CD14-positive monocyte (primary cell): ENCODE measurements around the gene S1PR4. TPM values are rescaled to one million over a fixed set of nuclear protein-coding genes. Genes with fewer than 3 reads are reported as not detected.
"Not testable (repeated sequence)": the region's sequence is repeated elsewhere in the genome, so short reads cannot be mapped to it uniquely, and the experiment has no call there.

Source experiments
- DNase-seq, 3 donors: peaks; one replicate each; pipeline ENCODE4 v3.0.0-alpha.2; 2011 to 2022
- H2AFZ ChIP-seq: 2 replicates; pipeline ENCODE4 v1.6.0; 2012; ENCODE audit warnings: mild to moderate bottlenecking, low read depth, low read length, inconsistent platforms; ENCODE audit not compliant: insufficient read depth, poor library complexity, severe bottlenecking
- H3K27ac ChIP-seq, 2 donors: 1 replicate in 1 of 2; 2 replicates in 1 of 2; pipeline ENCODE4 v1.5.1; 2012 to 2013; ENCODE audit warnings: low read length in 2 of 2, control low read depth in 1 of 2, inconsistent platforms in 1 of 2, low read depth in 1 of 2, mild to moderate bottlenecking in 1 of 2
- H3K27me3 ChIP-seq, 2 donors: one replicate each; pipeline versions ENCODE4 v1.6.0 to v1.6.1; 2011 to 2013; ENCODE audit warnings: low read length in 2 of 2; ENCODE audit not compliant: control insufficient read depth in 2 of 2, insufficient read depth in 2 of 2
- H3K36me3 ChIP-seq, 2 donors: replicated peaks in 1 of 2; 1 replicate in 1 of 2; 2 replicates in 1 of 2; pipeline versions ENCODE4 v1.5.1 to v1.6.1; 2012 to 2013; ENCODE audit warnings: low read length in 2 of 2, control low read depth in 1 of 2, inconsistent platforms in 1 of 2, mild to moderate bottlenecking in 1 of 2; ENCODE audit not compliant: insufficient read depth in 2 of 2, control insufficient read depth in 1 of 2
- H3K4me1 ChIP-seq, 2 donors: 1 replicate in 1 of 2; 2 replicates in 1 of 2; pipeline versions ENCODE4 v1.5.1 to v1.6.1; 2012 to 2013; ENCODE audit warnings: low read length in 2 of 2, control low read depth in 1 of 2, inconsistent platforms in 1 of 2, mild to moderate bottlenecking in 1 of 2, moderate library complexity in 1 of 2; ENCODE audit not compliant: insufficient read depth in 2 of 2, control insufficient read depth in 1 of 2
- H3K4me2 ChIP-seq: replicated peaks from 2 replicates; pipeline ENCODE3; 2012; ENCODE audit warnings: low read length, moderate library complexity, mild to moderate bottlenecking; ENCODE audit not compliant: poor library complexity, severe bottlenecking; ENCODE audit errors: extremely low read depth
- H3K4me3 ChIP-seq, 3 experiments: fragments of 200-600 bp in 1 of 3; sonication (generic) in 1 of 3; replicated peaks in 1 of 3; 1 replicate in 2 of 3; 2 replicates in 1 of 3; pipeline ENCODE4 v1.5.1; 2011 to 2013; ENCODE audit warnings: low read length in 3 of 3, mild to moderate bottlenecking in 3 of 3, control low read depth in 2 of 3, low read depth in 2 of 3, inconsistent platforms in 1 of 3, moderate library complexity in 1 of 3
- H3K79me2 ChIP-seq: 2 replicates; pipeline ENCODE4 v1.6.0; 2012; ENCODE audit warnings: mild to moderate bottlenecking, control low read depth, inconsistent platforms, low read length, moderate library complexity; ENCODE audit not compliant: insufficient read depth
- H3K9ac ChIP-seq: 2 replicates; pipeline ENCODE4 v1.6.0; 2017; ENCODE audit warnings: low read length, mild to moderate bottlenecking; ENCODE audit not compliant: insufficient read depth, poor library complexity, severe bottlenecking
- H3K9me3 ChIP-seq, 2 donors: replicated peaks in 1 of 2; 1 replicate in 1 of 2; 2 replicates in 1 of 2; pipeline versions ENCODE4 v1.5.1 to v1.6.1; 2012 to 2013; ENCODE audit warnings: low read length in 2 of 2, control low read depth in 1 of 2; ENCODE audit not compliant: control insufficient read depth in 1 of 2, insufficient read depth in 1 of 2
- H4K20me1 ChIP-seq: 2 replicates; pipeline ENCODE4 v1.6.0; 2012; ENCODE audit warnings: mild to moderate bottlenecking, low read length, control low read depth, moderate library complexity; ENCODE audit not compliant: insufficient read depth
- H3K27ac Mint-ChIP-seq, 7 donors: one replicate each; pipeline ENCODE4 v1.8.0; 2020; ENCODE audit warnings: mild to moderate bottlenecking in 7 of 7, mixed read lengths in 7 of 7, moderate library complexity in 6 of 7, inconsistent platforms in 2 of 7
- H3K27me3 Mint-ChIP-seq, 3 donors: one replicate each; pipeline ENCODE4 v1.8.0; 2021 to 2022; ENCODE audit warnings: low read depth in 3 of 3, mild to moderate bottlenecking in 3 of 3, mixed read lengths in 3 of 3, moderate library complexity in 3 of 3, inconsistent platforms in 1 of 3
- H3K36me3 Mint-ChIP-seq, 2 donors: one replicate each; pipeline ENCODE4 v1.8.0; 2020; ENCODE audit warnings: mixed read lengths in 2 of 2, inconsistent platforms in 1 of 2, mild to moderate bottlenecking in 1 of 2
- H3K4me1 Mint-ChIP-seq: one replicate; pipeline ENCODE4 v1.8.0; 2020; ENCODE audit warnings: mild to moderate bottlenecking, mixed read lengths
- H3K4me3 Mint-ChIP-seq, 2 donors: one replicate each; pipeline ENCODE4 v1.8.0; 2020; ENCODE audit warnings: mild to moderate bottlenecking in 2 of 2, mixed read lengths in 2 of 2, moderate library complexity in 1 of 2
- H3K9me3 Mint-ChIP-seq, 7 donors: one replicate each; pipeline ENCODE4 v1.8.0; 2020 to 2022; ENCODE audit warnings: mixed read lengths in 7 of 7, mild to moderate bottlenecking in 6 of 7, moderate library complexity in 6 of 7, inconsistent platforms in 2 of 7
- CTCF ChIP-seq: fragments of 200-600 bp; IDR thresholded peaks from one replicate; pipeline ENCODE4 v1.8.0; 2022; ENCODE audit warnings: antibody characterized with exemption, mild to moderate bottlenecking
- WGBS: methylation state at CpG from one replicate; pipeline ENCODE4 v1.1.5; 2013; ENCODE audit warnings: missing lambda C conversion rate; ENCODE audit not compliant: insufficient coverage; 5-methylcytosine and 5-hydroxymethylcytosine counted together
- intact Hi-C, 2 donors: fragments of 100-400 bp; cut with micrococcal nuclease; formaldehyde crosslinking; loops; one replicate each; pipeline versions ENCODE4 v1.15.0 to v1.15.1; 2023
- polyA plus RNA-seq, 3 donors: library from polyadenylated mRNA; depleted of rRNA in 1 of 3; unstranded in 2 of 3; stranded (reverse) in 1 of 3; fragments of 300-500 nt in 2 of 3; fragments of >200 nt in 1 of 3; fragmentation: Illumina TruSeq in 2 of 3; gene quantifications; 1 replicate in 2 of 3; 2 replicates in 1 of 3; pipeline ENCODE4 v1.2.3, GENCODE V29; 2012 to 2021

The S1PR4 gene
- polyA plus RNA-seq, 3 donors: 28.5 to 131 (median 105) TPM

GRCh38 chr19:3216874-3217273 lies 38.3 kb downstream of the S1PR4 start:
- H3K27me3 ChIP-seq: no peaks in the 10 kb centered on the region
- 95% methylated on average over 4 of the region's 5 CpGs for WGBS
- no peak overlapping the region for H3K27ac ChIP-seq
- no peaks in the 10 kb centered on the region for H3K4me1 ChIP-seq
- no peak overlapping the region for H3K4me3 ChIP-seq
- peaks cover 0 to 2% of the 10 kb centered on the region in 2 donors for H3K36me3 Mint-ChIP-seq
- no peaks in the 10 kb centered on the region for H3K4me1 Mint-ChIP-seq
- H3K4me3 Mint-ChIP-seq: no peak overlapping the region
- no peak overlapping the region for H3K27ac Mint-ChIP-seq
- no peak overlapping the region for H3K4me2 ChIP-seq
- no peaks in the 10 kb centered on the region for H3K36me3 ChIP-seq
- peaks cover 4 to 10% (median 8%) of the 10 kb centered on the region in 3 donors for H3K27me3 Mint-ChIP-seq
- TF ChIP-seq CTCF: no peak
- intact Hi-C loops: no loop called here
- H3K9ac ChIP-seq: no peak overlapping the region
- H3K9me3 ChIP-seq: no peaks in the 10 kb centered on the region
- no peak overlapping the region for H2AFZ ChIP-seq
- H3K9me3 Mint-ChIP-seq: peaks cover 0 to 3% (median 1%) of the 10 kb centered on the region in 7 donors
- H3K79me2 ChIP-seq: no peaks in the 10 kb centered on the region
- DNase-seq: no peak
- H4K20me1 ChIP-seq: no peaks in the 10 kb centered on the region

GRCh38 chr19:3220576-3220975 lies 42.0 kb downstream of the S1PR4 start:
- H3K4me1 Mint-ChIP-seq: no peaks in the 10 kb centered on the region
- Histone ChIP-seq H3K9ac (no peak overlapping the region), H2AFZ (no peak overlapping the region), H3K27me3 (peaks cover 0 to 14% of the 10 kb centered on the region in 2 donors), H3K9me3 (no peaks in the 10 kb centered on the region), H3K36me3 (no peaks in the 10 kb centered on the region), H3K27ac (no peak overlapping the region), H3K4me1 (no peaks in the 10 kb centered on the region), H3K4me2 (no peak overlapping the region), H4K20me1 (no peaks in the 10 kb centered on the region), H3K79me2 (no peaks in the 10 kb centered on the region), H3K4me3 (no peak overlapping the region)
- DNase-seq: no peak
- peaks cover 0 to 2% of the 10 kb centered on the region in 2 donors for H3K36me3 Mint-ChIP-seq
- WGBS: 84% methylated on average over 12 of the region's 12 CpGs
- no peak overlapping the region for H3K27ac Mint-ChIP-seq
- H3K4me3 Mint-ChIP-seq: no peak overlapping the region
- TF ChIP-seq CTCF: no peak
- H3K27me3 Mint-ChIP-seq: peaks cover 17 to 29% (median 26%) of the 10 kb centered on the region in 3 donors
- intact Hi-C loops: no loop called here
- H3K9me3 Mint-ChIP-seq: peaks cover 0 to 8% (median 2%) of the 10 kb centered on the region in 7 donors

- H3K36me3 Mint-ChIP-seq, H3K9me3 ChIP-seq, DNase-seq, intact Hi-C loops, H3K4me2 ChIP-seq, H3K9ac ChIP-seq, H2AFZ ChIP-seq, H3K36me3 ChIP-seq, H3K4me3 Mint-ChIP-seq, H3K27ac ChIP-seq, H3K4me1 ChIP-seq, H3K27ac Mint-ChIP-seq, H3K4me1 Mint-ChIP-seq, H3K4me3 ChIP-seq, H4K20me1 ChIP-seq, H3K79me2 ChIP-seq: not testable (repeated sequence)
- H3K9me3 Mint-ChIP-seq: peaks cover 0 to 10% (median 2%) of the 10 kb centered on the region in 7 donors
- H3K27me3 Mint-ChIP-seq: peaks cover 26 to 39% (median 27%) of the 10 kb centered on the region in 3 donors
- H3K27me3 ChIP-seq: peaks cover 2 to 24% of the 10 kb centered on the region in 2 donors
- 88% methylated on average over 3 of the region's 5 CpGs for WGBS
These were observed 43.0 kb downstream of the S1PR4 start for GRCh38 chr19:3221576-3221975.
